Heart left ventricle (tissue), 16 donors: ENCODE measurements around the gene AKTIP. TPM values are rescaled to one million over a fixed set of nuclear protein-coding genes. Genes with fewer than 3 reads are reported as not detected.
"Not testable (repeated sequence)": the region's sequence is repeated elsewhere in the genome, so short reads cannot be mapped to it uniquely, and the experiment has no call there.

Source experiments
- ATAC-seq, 4 donors: fragments of 200-7000 bp; cut with Tn5 transposase; one replicate each; pipeline ENCODE4 v1.9.1; 2020 to 2022; ENCODE audit warnings: moderate library complexity in 4 of 4, mild to moderate bottlenecking in 3 of 4, moderate number of reproducible peaks in 1 of 4
- DNase-seq, 5 donors: peaks; one replicate each; pipeline ENCODE4 v3.0.0-alpha.2; 2020
- H3K27ac ChIP-seq, 12 donors: fragments of 200-600 bp; sonication (generic) in 4 of 12; one replicate each; pipeline versions ENCODE4 v1.5.0 to v1.8.0; 2016 to 2022; ENCODE audit warnings: mild to moderate bottlenecking in 2 of 12
- H3K27me3 ChIP-seq, 9 donors: fragments of 200-600 bp; sonication (generic) in 2 of 9; one replicate each; pipeline versions ENCODE4 v1.5.1 to v1.8.0; 2016 to 2022; ENCODE audit warnings: mild to moderate bottlenecking in 3 of 9
- H3K36me3 ChIP-seq, 9 donors: fragments of 200-600 bp; sonication (generic) in 2 of 9; one replicate each; pipeline versions ENCODE4 v1.5.0 to v1.8.0; 2018 to 2022; ENCODE audit warnings: mild to moderate bottlenecking in 2 of 9
- H3K4me1 ChIP-seq, 12 donors: fragments of 200-600 bp; sonication (generic) in 4 of 12; one replicate each; pipeline versions ENCODE4 v1.5.0 to v1.8.0; 2016 to 2022; ENCODE audit warnings: mild to moderate bottlenecking in 3 of 12
- H3K4me3 ChIP-seq, 12 donors: fragments of 200-600 bp; sonication (generic) in 4 of 12; one replicate each; pipeline versions ENCODE4 v1.5.0 to v1.8.0; 2017 to 2022; ENCODE audit warnings: mild to moderate bottlenecking in 9 of 12, moderate library complexity in 4 of 12
- H3K9me3 ChIP-seq, 12 donors: fragments of 200-600 bp; sonication (generic) in 4 of 12; one replicate each; pipeline versions ENCODE4 v1.5.0 to v1.8.0; 2016 to 2022; ENCODE audit warnings: mild to moderate bottlenecking in 1 of 12
- CTCF ChIP-seq, 12 donors: fragments of 200-600 bp; sonication (generic) in 4 of 12; IDR thresholded peaks; one replicate each; pipeline versions ENCODE4 v1.5.0 to v1.8.0; 2018 to 2022; ENCODE audit warnings: antibody characterized with exemption in 12 of 12, mild to moderate bottlenecking in 5 of 12
- POLR2A ChIP-seq, 2 donors: fragments of 450-650 bp; IDR thresholded peaks; one replicate each; pipeline ENCODE4 v1.6.1; 2017; ENCODE audit warnings: antibody characterized with exemption in 2 of 2, mild to moderate bottlenecking in 2 of 2, moderate library complexity in 2 of 2
- WGBS, 4 donors: extraction: QIAGEN DNeasy Blood & Tissue Kit in 2 of 4; methylation state at CpG; one replicate each; pipeline versions ENCODE4 v1.1.5 to v1.1.7; 2013 to 2018; 5-methylcytosine and 5-hydroxymethylcytosine counted together
- intact Hi-C, 10 donors: fragments of 100-400 bp; cut with DNase I; formaldehyde crosslinking; loops; one replicate each; pipeline versions ENCODE4 v1.11.1 to v1.14.2; 2022
- polyA plus RNA-seq, 2 donors: library from polyadenylated mRNA; stranded (reverse); fragments of 200-250 nt; gene quantifications; one replicate each; pipeline ENCODE4 v1.2.3, GENCODE V29; 2013
- total RNA-seq, 9 donors: library from RNA; depleted of rRNA in 2 of 9; stranded (reverse); fragments of >200 nt in 2 of 9; fragmentation: NEBNext Ultra II Directional in 3 of 9; extraction: Animal tissue kit (Norgen Biotek cat#: 25700) in 3 of 9; gene quantifications; one replicate each; pipeline versions ENCODE4 v1.1.0 to v1.2.4, GENCODE V29; 2016 to 2023
- donor health status: ischemic (EF 13 %, LVEDD 7.1; RV severe dilation, severe dysfunction).
- donor health status: healthy with polysubstance abuse.
- donor health status: DM: no; HTN: yes; CAD: no.
- donor health status: DM: no; HTN: no; CAD: no.
- donor health status: ischemic (EF 25% LVEDD 6.9; RV normal size, moderate dysfunction).
- donor health status: ischemic (EF 25% LVEDD 5.7; RV mildly dilated, moderate dysfunction).
- donor health status: healthy.
- donor health status: DM: yes; HTN: yes; CAD: no.
- donor health status: ischemic (EF 35%, LVEDD 5.7; RV mildly dilated, moderate dysfunction).
- donor health status: nonischemic (EF 11% LVEDD 7.7; RV severe dilation, severe dysfunction).
- donor health status: DM: yes; HTN: yes; CAD: no.
- donor health status: PGD.
- donor health status: ischemic (EF 29% LVEDD 5.4; RV normal size, mild dysfunction).
- donor health status: nonischemic (EF 23%, LVEDD 6.1; RV moderate dilation, normal function).

Gene AKTIP
- total and polyA plus RNA-seq, 11 donors: 33.6 to 108 (median 81.8) TPM

GRCh38 chr16:53545433-53545832, 42.4 kb upstream of the AKTIP start:
- no peak for DNase-seq
- Histone ChIP-seq H3K9me3 (no peaks in the 10 kb centered on the region), H3K27ac (no peak overlapping the region), H3K4me3 (no peak overlapping the region), H3K36me3 (no peaks in the 10 kb centered on the region), H3K4me1 (peaks cover 0 to 8% (median 2%) of the 10 kb centered on the region in 12 donors), H3K27me3 (peaks cover 0 to 22% (median 3%) of the 10 kb centered on the region in 9 donors)
- no peak for TF ChIP-seq POLR2A (IDR thresholded peaks at IDR 0.05)
- no peak for TF ChIP-seq CTCF (IDR thresholded peaks at IDR 0.05)
- intact Hi-C loops: loop anchor here in 1 of 10 donors (10.0 kb wide), 1 partner anchor 1389 kb away; the partner anchor contains the start of gene IRX5
- no peak for ATAC-seq
- 53 to 66% (median 59%) methylated on average over 9 of the region's 9 CpGs for WGBS, 4 donors

- ATAC-seq (peak in 1 of 4 donors; percentile 71), DNase-seq (no peak)
- Histone ChIP-seq H3K9me3 (no peaks in the 10 kb centered on the region), H3K27ac (no peak overlapping the region), H3K4me3 (no peak overlapping the region), H3K4me1 (no peaks in the 10 kb centered on the region), H3K36me3 (no peaks in the 10 kb centered on the region), H3K27me3 (peaks cover 0 to 18% (median 0%) of the 10 kb centered on the region in 9 donors)
- intact Hi-C loops: loop anchor here in 1 of 10 donors (10.0 kb wide), 1 partner anchor 1393 kb away; the partner anchor contains the start of gene IRX5
- 49 to 67% (median 52%) methylated on average over 8 to 21 of the region's 21 CpGs for WGBS, 4 donors
- TF ChIP-seq CTCF (IDR thresholded peaks at IDR 0.05) (no peak), POLR2A (IDR thresholded peaks at IDR 0.05) (no peak)
These were observed 39.3 kb upstream of the AKTIP start for GRCh38 chr16:53542283-53542682.

GRCh38 chr16:53541326-53541725, 38.3 kb upstream of the AKTIP start:
- Histone ChIP-seq H3K9me3 (no peaks in the 10 kb centered on the region), H3K27ac (no peak overlapping the region), H3K4me3 (no peak overlapping the region), H3K36me3 (no peaks in the 10 kb centered on the region), H3K27me3 (peaks cover 0 to 18% (median 0%) of the 10 kb centered on the region in 9 donors), H3K4me1 (no peaks in the 10 kb centered on the region)
- TF ChIP-seq POLR2A (IDR thresholded peaks at IDR 0.05) (no peak), CTCF (IDR thresholded peaks at IDR 0.05) (no peak)
- DNase-seq: no peak
- no peak for ATAC-seq
- WGBS, 4 donors: 76 to 85% (median 76%) methylated on average over 9 of the region's 9 CpGs
- intact Hi-C loops: loop anchor here in 1 of 10 donors (10.0 kb wide), 1 partner anchor 1393 kb away; the partner anchor contains the start of gene IRX5

- 80 to 87% (median 83%) methylated on average over 13 of the region's 13 CpGs for WGBS, 4 donors
- not testable (repeated sequence) for H3K36me3 ChIP-seq, H3K9me3 ChIP-seq, H3K4me1 ChIP-seq, H3K27ac ChIP-seq, H3K4me3 ChIP-seq, DNase-seq, ATAC-seq
- intact Hi-C loops: loop anchor here in 1 of 10 donors (10.0 kb wide), 1 partner anchor 1395 kb away; the partner anchor contains the start of gene IRX5
- H3K27me3 ChIP-seq: peaks cover 0 to 16% (median 0%) of the 10 kb centered on the region in 9 donors
These were observed 37.0 kb upstream of the AKTIP start for GRCh38 chr16:53539759-53540718.

GRCh38 chr16:53539346-53539745, 36.3 kb upstream of the AKTIP start:
- H3K4me1 ChIP-seq, intact Hi-C loops, ATAC-seq, DNase-seq, H3K4me3 ChIP-seq, H3K27ac ChIP-seq, H3K36me3 ChIP-seq, H3K9me3 ChIP-seq: not testable (repeated sequence)
- H3K27me3 ChIP-seq: peaks cover 0 to 13% (median 0%) of the 10 kb centered on the region in 9 donors
- WGBS, 4 donors: 93 to 99% (median 95%) methylated on average over 5 to 26 of the region's 27 CpGs
